SK-N-SH (cell line): ENCODE measurements around the gene CCDC183.

Experiments
- MXI1 ChIP-seq: IDR thresholded peaks from 2 replicates; pipeline ENCODE4 v1.6.1; 2012; ENCODE audit warnings: mild to moderate bottlenecking, low read depth, low read length, improper control_type of control experiment
- TF ChIP-seq, protein P1 (sequence below): fragments of 200-600 bp; sonication (generic); IDR thresholded peaks from 2 replicates; pipeline ENCODE4 v1.6.1; 2017; ENCODE audit warnings: antibody characterized with exemption, mild to moderate bottlenecking, moderate library complexity
- TF ChIP-seq, protein P2 (sequence below): fragments of 150-350 bp; IDR thresholded peaks from 2 replicates; pipeline ENCODE4 v1.6.1; 2017; ENCODE audit warnings: antibody characterized with exemption, low read length, low read depth, borderline replicate concordance

DNA sequence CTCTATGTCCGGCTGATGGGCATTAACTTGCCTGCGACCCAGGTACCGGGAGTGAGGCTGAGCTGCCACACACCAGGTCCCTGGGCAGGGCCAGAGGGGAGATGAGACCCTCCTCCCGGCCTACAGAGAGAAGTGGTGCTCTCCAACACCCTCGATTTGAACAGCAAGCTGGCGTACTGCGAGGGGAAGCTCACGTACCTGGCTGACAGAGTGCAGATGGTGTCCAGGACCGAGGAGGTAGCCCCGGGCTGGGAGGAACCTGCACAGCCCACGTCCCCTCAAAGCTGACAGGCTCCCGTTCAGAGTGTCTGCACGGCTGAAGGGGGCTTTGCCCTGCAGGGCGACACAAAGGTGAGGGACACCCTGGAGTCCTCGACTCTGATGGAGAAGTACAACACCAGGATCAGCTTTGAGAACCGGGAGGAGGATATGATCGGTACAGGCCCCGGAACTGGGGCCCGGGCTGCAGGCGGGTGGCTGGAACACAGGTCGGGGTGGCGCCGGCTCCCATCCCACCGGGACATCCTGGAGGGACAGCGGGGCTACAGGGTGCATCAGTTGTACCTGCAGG lies 10.6 kb downstream of the CCDC183 start:
- TF ChIP-seq MXI1 = no peak
- TF ChIP-seq, protein P1, sequence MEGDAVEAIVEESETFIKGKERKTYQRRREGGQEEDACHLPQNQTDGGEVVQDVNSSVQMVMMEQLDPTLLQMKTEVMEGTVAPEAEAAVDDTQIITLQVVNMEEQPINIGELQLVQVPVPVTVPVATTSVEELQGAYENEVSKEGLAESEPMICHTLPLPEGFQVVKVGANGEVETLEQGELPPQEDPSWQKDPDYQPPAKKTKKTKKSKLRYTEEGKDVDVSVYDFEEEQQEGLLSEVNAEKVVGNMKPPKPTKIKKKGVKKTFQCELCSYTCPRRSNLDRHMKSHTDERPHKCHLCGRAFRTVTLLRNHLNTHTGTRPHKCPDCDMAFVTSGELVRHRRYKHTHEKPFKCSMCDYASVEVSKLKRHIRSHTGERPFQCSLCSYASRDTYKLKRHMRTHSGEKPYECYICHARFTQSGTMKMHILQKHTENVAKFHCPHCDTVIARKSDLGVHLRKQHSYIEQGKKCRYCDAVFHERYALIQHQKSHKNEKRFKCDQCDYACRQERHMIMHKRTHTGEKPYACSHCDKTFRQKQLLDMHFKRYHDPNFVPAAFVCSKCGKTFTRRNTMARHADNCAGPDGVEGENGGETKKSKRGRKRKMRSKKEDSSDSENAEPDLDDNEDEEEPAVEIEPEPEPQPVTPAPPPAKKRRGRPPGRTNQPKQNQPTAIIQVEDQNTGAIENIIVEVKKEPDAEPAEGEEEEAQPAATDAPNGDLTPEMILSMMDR = no peak
- TF ChIP-seq, protein P2, sequence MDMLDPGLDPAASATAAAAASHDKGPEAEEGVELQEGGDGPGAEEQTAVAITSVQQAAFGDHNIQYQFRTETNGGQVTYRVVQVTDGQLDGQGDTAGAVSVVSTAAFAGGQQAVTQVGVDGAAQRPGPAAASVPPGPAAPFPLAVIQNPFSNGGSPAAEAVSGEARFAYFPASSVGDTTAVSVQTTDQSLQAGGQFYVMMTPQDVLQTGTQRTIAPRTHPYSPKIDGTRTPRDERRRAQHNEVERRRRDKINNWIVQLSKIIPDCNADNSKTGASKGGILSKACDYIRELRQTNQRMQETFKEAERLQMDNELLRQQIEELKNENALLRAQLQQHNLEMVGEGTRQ = no peak
